Activated CD4-positive, alpha-beta T cell treated with anti-CD3 and anti-CD28 coated beads for 1 hour (primary cell): ENCODE results near the gene MYO7B.
"Not testable (repeated sequence)": the region's sequence is repeated elsewhere in the genome, so short reads cannot be mapped to it uniquely, and the experiment has no call there.

Experiments used
- DNase-seq: peaks from one replicate; pipeline ENCODE4 v3.0.0-alpha.2; 2020

MYO7B gene

GRCh38 chr2:127552846-127553245 lies 17.4 kb downstream of the MYO7B start:
- DNase-seq = no peak

- DNase-seq = no peak
Measured at GRCh38 chr2:127558911-127559310, 23.4 kb downstream of the MYO7B start.

- DNase-seq = no peak
Measured at GRCh38 chr2:127559454-127559853, 24.0 kb downstream of the MYO7B start.

- DNase-seq = no peak
Measured at GRCh38 chr2:127560201-127560930, 24.9 kb downstream of the MYO7B start.

GRCh38 chr2:127560931-127561280 lies 25.4 kb downstream of the MYO7B start:
- no peak for DNase-seq

GRCh38 chr2:127561371-127561770 lies 25.9 kb downstream of the MYO7B start:
- no peak for DNase-seq

GRCh38 chr2:127562936-127563335 lies 27.5 kb downstream of the MYO7B start:
- DNase-seq = no peak

GRCh38 chr2:127563458-127564428 lies 28.3 kb downstream of the MYO7B start:
- DNase-seq = no peak

GRCh38 chr2:127564429-127565260 lies 29.2 kb downstream of the MYO7B start:
- DNase-seq = no peak

GRCh38 chr2:127565261-127566138 lies 30.0 kb downstream of the MYO7B start:
- DNase-seq = no peak

- no peak for DNase-seq
Measured at GRCh38 chr2:127566139-127566417, 30.6 kb downstream of the MYO7B start.

- DNase-seq = no peak
Measured at GRCh38 chr2:127566576-127566975, 31.1 kb downstream of the MYO7B start.

- DNase-seq = no peak
Measured at GRCh38 chr2:127567351-127567854, 31.9 kb downstream of the MYO7B start.

GRCh38 chr2:127568128-127568527 lies 32.6 kb downstream of the MYO7B start:
- no peak for DNase-seq

- no peak for DNase-seq
Measured at GRCh38 chr2:127569666-127570065, 34.2 kb downstream of the MYO7B start.

- no peak for DNase-seq
Measured at GRCh38 chr2:127570282-127571250, 35.1 kb downstream of the MYO7B start.

- not testable (repeated sequence) for DNase-seq
Measured at GRCh38 chr2:127572352-127572751, 36.9 kb downstream of the MYO7B start.

- DNase-seq = no peak
Measured at GRCh38 chr2:127572841-127573240, 37.4 kb downstream of the MYO7B start.

GRCh38 chr2:127573298-127573697 lies 37.8 kb downstream of the MYO7B start:
- no peak for DNase-seq

- DNase-seq = no peak
Measured at GRCh38 chr2:127573771-127574170, 38.3 kb downstream of the MYO7B start.

GRCh38 chr2:127574656-127575055 lies 39.2 kb downstream of the MYO7B start:
- no peak for DNase-seq
